GM18519 (cell line): ENCODE results near the gene PDGFC.

ENCODE experiments used
- ATAC-seq: cut with Tn5 transposase; IDR thresholded peaks from one replicate; pipeline ENCODE4 v1.9.1; 2021; ENCODE audit warnings: mild to moderate bottlenecking, moderate library complexity; ENCODE audit not compliant: unreplicated experiment, low FRiP score

Gene PDGFC

DNA sequence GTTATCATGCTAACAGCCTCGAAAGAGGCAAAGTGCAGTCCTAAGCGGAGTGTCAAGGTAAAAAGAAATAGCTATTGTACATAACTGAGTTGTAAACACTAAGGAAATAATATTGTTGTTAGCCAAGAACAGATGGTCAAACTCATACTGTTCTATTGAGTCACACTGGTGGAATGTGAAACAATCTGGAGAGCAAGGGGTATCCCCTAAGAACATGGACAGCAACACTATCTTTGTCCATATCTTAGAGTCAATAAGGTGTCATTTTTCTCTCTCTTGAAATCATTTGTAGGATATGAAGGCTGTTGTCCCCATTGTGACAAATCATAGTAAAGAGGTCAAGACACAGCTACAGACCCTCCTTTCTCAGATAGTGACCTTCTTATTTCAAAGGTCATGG, 4.5 kb upstream of the PDGFC start:
- ATAC-seq, result no peak

DNA sequence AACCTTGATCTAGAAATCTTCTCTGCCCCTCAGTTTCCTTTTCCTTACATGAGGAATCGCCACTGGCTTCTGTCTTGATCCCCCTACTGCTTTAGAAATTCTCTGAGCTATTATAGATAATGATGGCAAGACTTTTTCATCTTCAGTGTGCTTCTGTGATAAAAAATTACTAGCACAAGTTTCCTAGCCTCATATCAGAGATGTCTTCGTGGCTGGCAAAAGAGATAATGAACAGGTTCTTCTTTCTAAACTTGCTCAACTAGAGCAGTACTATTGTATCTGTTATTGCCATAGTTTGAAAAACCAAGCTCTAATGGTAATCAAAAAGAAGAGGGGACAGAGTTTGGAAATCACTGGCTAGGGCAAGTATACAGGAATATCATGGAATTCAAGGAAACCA, 4.1 kb upstream of the PDGFC start:
- ATAC-seq, result no peak

DNA sequence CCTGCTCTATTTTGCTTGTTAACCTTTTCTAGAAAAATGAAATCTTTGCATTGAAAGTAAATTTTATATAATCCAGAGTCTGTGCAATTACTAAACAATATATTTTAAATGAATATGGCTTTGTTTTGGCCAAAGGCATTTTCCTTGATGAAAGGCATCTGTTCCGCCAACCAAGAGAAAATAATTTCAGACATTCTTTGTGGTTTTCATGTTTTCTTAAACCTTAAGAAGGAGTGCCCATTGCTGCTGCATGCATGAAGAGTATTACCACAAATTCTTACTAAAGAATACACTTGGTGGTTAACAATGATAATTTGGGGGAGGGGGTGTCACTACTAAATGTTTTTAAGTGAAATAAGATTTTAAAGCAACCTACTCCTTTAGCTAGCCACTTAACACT, 2.7 kb upstream of the PDGFC start:
- no peak for ATAC-seq

DNA sequence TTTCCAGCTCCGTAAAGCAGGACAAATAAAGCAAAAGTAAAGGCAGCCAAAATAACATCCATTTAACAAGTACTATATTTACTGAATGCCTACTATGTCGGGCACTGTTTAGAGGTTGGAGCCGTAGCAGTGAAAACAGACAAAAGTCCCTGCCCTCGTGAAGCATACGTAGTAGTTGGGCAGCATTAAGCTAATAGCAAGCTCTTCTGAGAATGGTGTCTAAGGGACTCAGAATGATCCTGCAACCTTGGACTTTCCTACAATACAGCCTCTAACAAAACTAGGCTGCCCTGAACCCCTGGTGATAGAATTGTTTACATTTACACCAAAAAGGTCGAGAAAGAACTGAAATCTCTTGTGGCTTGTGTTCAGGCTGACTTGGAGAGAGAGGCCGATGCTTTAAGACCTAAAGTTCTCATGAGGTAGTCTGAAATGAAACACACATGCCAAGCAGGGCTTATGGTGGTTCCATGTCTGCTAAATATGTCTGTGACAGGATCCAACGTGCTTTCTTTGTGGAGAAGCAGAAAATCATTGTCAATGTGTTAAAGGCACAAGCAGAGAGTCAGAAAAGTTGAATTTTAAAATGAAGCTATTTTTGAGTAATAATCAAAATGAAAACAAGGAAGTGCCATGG, 898 bp upstream of the PDGFC start:
- no peak for ATAC-seq

DNA sequence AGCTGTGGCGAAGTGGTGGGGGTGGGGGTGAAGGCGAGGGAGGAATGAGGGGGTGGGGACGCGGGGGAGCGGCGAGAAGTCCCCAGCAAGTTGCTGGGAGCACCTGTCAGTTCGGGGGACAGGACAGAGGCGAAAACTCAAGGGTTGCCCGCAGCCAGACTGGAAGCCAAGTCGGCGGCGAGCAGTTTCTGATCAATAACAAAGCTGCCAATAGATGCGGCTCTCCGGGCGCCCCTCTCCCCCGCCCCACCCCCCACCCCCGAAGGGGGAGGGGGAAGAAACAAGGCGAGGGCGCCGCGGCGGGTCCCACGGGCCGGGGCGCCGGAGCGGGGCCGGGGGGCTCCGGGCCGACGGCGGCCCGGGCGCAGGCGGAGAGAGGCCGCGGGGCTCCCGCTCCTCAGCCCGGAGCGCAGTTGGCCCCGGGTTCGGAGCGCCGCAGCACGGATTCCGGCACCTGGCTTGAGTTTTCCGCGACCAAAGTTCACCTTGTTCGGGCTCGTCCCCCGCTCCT, 379 bp downstream of the PDGFC start:
- ATAC-seq, result no peak

DNA sequence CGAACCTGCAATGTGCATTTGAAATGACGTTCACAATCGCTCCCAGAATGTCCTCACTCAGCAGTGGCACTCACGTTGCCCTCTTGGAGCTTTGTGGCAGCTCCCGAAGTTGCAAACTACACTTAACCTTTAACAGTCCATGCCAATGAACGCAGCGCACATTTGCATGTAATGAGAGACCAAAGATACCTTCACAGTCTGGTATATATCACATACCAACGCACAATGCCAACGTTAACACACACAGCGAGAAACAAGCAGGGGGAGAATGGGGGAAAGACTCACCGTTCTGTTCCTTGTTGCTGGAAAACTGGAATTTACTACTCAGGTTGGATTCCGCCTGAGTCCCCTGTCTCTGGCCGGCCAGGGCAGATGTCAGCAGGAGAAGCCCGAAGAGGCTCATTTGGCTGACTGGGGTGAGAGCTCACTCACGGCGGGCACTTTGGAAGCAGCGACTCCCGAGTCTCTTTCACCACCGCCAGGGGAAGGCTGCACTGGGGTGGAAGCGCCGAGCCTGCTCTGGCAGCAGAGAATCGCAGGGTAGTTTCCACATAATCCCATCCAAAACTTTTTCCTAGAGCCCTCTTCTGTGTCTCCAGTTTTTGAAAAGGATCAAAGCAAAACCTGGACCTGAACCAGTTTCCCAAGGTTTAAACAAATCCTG, 966 bp downstream of the PDGFC start:
- no peak for ATAC-seq

DNA sequence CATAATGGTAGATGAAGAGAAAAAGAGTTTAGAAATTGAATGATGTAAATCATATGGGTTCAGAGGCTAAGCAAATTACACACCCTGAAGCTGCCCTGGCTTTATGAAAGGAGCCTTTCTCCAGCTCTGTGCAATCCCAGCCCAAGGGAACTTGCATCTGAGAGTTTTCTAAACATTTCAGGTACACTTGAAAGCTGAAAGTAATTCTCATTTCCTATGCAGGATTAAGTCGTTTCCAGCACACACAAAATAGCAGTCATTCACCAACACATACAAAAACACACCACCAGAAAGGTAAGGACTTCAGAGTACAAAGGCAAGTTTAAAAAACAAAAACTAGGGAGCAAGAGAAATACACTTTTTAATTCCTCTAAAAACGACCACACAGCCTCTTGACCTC, 1.7 kb downstream of the PDGFC start:
- ATAC-seq, result no peak

DNA sequence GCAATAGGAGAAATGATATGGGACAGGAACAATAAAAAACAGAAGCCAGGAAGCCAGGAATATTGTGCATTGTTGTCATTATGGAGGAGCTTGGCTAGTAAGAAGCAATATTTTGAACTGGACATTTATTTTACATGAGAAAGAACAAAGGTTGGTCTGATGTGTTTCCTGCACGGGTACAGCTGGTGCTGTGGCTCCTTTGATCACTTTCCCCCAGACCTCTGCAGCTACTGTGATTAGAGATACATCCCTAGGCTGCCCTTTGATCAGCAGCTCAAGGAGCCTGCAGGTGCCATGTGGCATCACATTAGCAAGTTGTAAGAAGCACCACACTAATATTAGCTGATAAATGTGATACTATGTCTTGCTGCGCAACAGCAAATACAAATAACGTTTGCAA, 2.5 kb downstream of the PDGFC start:
- ATAC-seq, result no peak

DNA sequence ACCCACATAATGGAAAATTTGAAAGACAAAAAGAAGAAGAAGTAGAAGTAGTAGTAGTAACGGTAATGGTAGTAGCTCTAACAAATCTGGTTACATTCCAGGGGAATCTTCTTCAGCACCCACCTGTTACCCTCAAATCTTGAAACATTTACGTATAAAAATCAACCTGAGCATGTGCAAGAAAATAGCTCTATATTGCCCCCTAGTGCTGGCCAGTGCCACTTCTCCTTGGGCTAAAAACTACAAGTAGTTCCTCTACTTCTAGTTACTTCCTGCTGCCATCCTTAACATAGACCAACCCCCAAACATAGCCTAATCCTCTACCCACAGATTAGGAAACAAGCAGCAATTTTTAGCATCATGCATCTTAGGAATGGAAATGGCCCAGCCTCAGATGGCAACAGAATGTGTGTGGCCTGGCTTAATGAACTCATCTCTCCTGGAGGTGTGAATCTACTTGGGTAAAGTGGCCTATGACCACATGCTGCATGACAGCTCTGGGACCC, 3.1 kb downstream of the PDGFC start:
- peak; percentile 79 for ATAC-seq

DNA sequence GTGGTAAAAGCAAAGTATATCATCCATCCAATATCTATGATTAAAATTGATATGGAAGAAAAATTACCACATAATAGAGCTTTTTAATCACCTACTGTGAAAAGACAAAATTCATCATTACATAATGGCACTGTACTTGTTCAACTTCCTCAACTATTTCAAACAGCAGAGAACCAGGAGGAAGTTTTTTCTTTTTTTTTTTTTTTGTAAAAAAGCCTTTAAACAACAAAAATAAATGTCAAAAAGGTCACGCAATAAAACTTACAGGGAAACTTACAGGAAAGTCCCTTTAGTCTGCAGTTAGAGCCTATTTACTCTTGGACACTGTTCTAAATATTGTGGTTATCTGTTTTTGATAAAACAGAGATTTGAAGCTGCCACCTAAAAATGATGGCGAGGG, 4.8 kb downstream of the PDGFC start:
- no peak for ATAC-seq

DNA sequence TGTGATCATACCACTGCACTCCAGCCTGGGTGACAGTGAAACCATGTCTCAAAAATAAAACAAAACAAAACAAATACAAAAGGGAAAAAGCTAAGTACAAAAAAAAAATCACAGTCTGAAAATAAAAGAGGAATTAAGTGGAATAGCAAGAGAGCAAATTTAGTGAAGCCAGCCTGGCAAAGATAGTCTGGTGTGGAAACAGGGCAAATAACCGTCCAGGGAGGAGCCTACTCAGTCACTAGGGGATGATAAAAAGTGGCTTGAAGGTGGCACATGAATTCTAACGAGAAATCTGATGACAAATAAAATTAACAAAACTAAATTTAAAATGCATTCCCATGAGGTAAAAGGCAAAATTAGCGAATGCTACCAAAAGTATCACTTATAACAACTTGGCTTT, 8.2 kb downstream of the PDGFC start:
- no peak for ATAC-seq

DNA sequence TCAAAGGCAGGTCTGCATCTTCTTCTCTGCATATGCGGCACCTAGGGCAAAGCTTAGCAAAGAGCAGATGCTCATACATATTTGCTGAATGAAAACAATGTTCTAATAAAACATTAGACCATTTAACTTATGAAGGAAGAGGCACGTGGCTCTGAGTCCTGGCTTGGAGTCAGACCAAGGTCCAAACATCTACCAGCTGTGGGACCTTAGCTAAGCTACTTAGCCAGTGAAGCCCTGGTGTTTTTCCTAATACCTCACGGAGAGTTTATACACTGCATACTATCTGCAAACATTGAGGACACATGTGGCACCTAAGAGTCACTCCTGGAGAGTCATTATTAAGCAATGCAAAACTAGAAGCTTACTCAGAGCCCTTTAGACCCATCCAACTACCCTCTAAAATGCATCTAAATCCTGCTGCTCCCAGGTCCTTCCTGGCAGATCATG, 9.0 kb downstream of the PDGFC start:
- ATAC-seq, result no peak

DNA sequence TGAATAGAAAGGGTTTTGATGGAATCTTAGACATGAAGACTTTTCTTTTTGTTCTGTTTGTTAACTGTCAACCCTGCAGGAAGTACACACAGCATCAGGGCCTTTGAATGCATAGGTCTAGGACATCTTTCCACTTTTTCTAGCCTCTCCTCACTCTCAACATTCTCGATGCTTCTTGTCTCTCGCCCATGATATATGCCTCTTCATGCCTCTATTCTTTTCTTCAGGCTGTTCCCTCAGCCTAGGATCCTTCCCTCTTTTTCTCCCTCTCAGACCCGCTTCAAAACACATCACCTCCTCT, 9.6 kb downstream of the PDGFC start:
- no peak for ATAC-seq

DNA sequence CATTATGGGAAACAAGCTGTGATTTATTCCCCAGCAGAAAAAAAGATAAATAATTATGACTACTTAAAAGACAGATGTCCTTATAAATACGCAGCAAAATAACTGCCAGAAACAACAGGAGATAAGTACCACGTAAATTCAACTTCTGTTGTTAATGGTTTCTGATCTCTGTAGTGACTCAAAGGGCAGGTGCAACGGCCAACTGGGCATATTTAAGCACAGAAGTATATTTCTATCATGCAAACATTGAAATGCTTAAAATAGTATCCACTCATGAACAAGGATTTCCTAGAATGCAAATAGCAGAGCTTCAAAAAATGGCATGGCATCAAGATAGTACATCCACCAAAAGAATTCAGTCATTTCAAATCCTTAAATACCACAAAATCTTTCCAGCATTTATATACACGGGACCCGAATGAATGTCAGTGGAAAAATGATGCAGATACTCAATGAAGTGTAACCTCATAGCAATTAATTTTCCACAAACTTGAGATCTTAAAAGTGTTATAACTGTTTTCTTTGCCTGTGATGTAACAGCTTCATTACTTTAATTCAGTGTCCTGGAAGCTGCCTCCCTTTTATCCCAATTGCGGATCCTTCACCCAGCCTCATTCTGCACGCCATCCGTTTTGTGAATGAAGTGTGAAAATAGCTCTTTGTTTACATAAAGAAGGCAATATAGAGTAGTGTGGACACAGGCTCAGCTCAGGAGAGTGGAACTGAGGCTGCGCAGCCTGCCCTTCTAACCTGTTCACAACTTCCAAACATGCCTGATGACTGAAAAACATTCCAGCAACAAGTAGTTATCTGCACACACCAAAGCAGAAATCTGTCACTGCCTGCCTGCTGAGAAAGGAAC, 10.2 kb downstream of the PDGFC start:
- ATAC-seq, result no peak

DNA sequence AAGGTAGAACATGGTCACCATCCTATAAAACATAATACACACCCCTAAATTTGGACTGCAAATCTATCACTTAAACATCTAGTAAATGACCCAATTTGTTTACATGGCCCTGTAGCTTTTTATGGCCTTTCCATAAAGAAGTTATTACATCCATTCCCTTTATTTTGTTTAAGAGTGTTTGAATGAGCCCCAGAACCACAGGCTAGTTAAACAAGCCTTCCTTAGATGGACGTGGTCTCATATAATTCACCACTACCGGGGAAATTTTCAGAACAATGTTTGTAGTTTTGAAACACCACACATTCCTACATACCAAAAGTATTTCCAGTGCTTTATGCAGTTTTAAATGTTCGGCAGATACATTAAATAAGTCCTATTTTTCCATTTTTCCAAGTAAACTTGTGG, 12.3 kb downstream of the PDGFC start:
- no peak for ATAC-seq

DNA sequence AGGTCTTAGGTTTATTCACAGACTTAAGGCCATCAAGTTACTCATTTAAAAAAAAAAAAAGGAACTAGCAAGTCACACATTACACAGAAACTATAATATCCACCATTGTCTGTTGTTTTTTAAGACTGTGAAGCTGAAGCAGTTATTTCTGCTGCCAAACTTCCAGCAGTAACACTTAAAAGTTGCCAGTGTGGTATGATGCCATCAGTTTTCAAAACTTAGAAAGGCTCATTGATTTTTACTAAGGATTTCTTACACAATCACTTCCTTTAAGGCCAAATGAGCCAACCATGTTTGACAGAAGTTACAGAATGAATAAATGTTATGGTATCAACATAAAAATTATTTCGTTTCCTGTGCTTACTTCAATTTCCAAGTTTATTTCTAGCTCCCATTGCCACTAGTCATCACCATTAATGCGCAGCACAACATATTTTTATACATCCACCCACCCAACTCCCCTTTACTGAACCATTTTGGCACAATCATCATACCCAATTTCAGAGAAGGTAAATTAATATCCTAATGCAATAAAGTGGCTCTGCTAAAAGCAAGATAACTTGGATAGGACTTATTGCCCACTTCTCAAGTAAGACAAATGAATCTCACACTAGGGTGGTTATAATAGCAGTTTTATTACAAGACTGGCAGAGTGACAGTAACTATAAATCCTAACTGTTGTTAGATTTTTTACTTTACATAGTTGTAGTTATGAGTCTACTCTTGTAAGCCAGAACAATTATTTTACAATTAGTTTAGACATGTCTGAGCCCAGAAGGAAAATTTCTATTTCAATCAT, 13.1 kb downstream of the PDGFC start:
- no peak for ATAC-seq

DNA sequence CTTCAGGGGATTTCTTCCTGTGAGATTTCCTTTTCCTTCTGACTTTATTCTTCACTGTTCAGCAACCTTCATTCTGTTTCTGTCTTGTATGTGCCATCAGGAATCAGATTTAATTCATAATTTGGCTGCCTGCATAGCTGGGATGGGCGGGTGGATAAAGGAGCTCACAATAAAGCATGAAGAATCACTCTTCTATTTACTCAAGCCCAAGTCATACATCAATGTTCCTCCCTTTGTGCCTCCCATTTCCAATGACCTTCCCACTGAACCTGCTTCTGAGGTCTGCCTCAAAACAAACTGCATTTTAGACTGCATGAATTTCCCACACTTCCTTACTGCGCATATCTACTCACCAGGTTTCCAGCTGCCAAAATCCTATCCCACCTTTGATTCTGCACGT, 14.0 kb downstream of the PDGFC start:
- ATAC-seq, result no peak

DNA sequence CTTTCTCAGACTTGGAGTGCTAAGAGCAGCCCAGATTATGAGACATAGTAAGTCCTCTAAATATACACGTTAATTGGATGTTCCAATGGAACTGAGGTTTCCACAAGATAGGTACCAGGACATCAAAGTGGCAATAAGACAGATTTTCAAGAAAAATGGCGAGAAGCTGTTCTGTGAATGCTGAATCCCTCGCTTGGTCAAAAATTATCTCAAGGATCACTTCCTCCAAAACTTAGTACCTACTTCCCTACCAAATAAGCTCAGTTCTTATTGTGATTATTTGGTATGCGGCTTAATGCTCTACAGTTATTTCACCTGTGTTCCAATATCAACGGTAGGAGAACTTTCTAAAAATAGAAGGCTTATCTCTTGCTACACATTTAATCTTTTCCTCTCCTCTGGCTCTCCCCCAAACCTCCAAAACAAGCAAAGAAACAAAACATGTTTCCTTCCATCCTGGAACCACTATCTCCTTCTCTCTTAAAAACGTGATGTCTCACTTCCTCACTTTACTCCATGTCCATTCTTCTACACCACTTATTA, 14.7 kb downstream of the PDGFC start:
- no peak for ATAC-seq

DNA sequence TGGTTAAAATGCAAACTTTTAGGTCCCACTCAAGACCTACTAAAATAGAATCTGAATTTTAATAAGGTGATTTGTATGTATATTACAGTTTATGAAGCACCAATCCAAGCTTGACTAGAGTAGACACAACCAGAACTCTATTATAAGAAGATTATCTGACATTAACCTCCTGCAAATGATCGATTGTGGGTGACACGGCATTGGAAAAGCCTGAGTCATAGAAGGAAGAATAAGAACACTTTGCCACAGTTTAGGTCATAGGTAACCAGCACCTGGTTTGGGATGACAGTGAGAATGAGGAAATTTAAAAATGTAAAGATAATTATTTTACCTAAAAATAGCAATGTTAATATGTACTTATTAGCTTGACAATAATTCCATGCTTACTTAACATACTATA, 15.2 kb downstream of the PDGFC start:
- ATAC-seq, result no peak

DNA sequence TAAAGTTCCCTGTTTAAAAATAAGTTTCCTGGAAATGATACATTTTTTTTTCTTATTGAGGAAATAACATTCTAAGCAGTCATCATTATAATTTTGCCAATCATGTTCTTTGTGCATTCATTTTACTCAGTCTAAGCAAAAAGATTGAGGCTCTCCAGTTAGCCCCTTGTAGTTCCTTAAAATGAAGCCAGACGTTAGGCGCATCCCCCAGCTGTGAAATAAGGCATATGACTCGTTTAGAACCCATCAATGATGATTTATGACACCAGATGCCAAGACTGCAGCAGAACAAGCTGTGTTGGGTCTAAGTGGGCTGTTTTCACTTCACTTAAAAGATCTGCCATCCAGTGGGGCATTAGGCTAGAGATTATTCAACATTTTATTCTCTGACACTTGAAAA, 17.0 kb downstream of the PDGFC start:
- ATAC-seq, result no peak
